Measurements from ENCODE around the gene MRPL23.

MRPL23 gene

DNA sequence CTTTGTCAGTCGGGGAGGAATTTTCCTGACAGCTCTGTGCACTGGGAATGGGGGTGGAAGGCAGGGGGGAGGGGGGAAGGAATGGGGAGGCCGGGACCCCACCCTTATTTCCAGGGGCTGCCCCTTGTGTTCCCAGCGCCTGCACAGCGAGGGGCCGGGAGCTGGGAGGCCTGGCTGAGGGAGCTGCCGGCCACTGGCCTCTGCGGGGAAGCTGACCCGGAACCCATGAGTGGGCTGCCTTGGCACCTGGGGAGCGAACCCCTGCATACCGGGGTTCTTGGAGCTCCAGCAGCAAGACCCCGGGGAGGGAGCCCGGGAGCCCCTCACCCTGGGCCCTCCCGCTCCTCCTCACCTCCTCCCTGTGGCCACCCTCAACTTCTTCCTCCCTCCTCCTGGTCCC lies 47.0 kb downstream of the MRPL23 start:
- DNase-seq (ENCODE audit: low spot score) = no peak

GRCh38 chr11:1997755-1998154 lies 50.6 kb downstream of the MRPL23 start, which contains the start of gene H19:
Gene H19 (minus strand): TSS chr11:1997842.
- no peak for DNase-seq (ENCODE audit: low spot score)

GRCh38 chr11:1998290-1998689 lies 51.2 kb downstream of the MRPL23 start:
- no peak for DNase-seq (ENCODE audit: low spot score)

- no peak for DNase-seq (ENCODE audit: low spot score)
Measured at GRCh38 chr11:1998861-1999260, 51.7 kb downstream of the MRPL23 start.

DNA sequence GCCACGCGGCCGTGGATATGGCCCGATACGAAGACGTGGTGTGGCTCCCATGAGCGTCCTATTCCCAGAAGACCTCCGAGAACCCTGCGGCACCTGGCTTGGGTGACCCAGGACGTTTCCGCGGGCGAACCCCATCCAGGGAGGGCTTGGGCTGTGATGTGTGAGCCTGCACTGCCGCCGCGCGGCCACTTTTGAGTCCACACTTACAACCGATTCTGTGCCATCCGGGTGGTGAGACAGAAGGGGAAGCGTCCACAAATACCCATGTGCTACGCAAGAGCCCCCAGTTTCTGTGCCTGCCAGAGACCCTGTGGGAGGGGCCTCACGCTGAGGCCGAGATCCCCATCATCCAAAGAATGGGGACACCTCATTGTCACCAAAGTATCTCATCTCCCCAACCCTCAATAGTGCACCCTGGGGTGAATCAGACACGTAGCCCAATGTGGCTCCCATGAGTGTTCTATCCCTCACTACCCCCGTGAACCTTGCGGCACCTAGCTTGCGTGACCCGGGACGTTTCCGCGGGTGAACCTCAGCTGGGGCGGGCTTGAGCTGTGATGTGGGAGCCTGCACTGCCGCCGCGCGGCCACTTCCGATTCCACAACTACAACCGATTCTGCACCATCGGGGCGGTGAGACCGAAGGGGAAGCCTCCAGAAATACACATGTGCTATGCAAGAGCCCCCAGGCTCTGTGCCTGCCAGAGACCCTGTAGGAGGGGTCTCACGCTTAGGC lies 55.1 kb downstream of the MRPL23 start:
- DNase-seq (ENCODE audit: low spot score) = no peak

DNA sequence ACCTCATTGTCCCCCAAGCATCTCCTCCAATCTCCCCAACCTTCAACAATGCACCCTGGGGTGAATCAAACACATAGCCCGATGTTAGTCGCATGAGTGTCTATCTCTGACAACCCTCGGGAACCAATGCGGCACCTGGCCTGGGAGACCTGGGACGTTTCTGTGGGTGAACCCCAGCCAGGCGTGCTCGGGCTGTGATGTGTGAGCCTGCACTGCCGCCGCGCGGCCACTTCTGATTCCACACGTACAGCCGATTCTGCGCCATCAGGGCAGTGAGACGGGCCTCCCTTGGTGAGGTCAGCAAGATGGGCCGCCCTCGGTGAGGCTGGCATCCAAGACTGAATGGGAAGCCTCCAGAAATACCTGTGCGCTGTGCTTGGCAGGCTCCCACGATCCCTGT lies 55.7 kb downstream of the MRPL23 start:
- DNase-seq (ENCODE audit: low spot score) = no peak

DNA sequence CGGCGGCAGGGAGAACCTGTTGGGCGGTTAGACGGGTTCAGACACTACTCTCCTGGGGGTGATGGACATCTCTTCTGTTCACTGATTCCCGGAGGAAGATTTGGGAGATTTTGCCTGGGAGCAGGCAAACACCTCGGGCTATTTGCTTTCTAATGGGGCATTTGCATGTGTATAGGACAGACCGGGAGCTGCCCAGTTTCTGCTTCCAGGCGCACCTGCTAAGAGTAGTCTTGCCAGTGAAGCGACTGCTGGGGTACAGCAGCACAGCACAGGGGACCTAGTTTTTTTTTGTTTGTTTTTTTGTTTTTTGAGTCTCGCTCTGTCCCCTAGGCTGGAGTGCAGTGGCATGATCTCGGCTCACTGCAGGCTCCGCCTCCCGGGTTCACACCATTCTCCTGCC lies 57.3 kb downstream of the MRPL23 start:
- no peak for DNase-seq (ENCODE audit: low spot score)

Data from CD4-positive, alpha-beta T cell treated with Interleukin-6 at 100 ng/mL for 8 hours (primary cell).